HCT116 (cell line): ENCODE results near the gene TSPAN11. TPM values are rescaled to one million over a fixed set of nuclear protein-coding genes. Genes with fewer than 3 reads are reported as not detected.

Experiments
- ATAC-seq: fragments of 200-7000 bp; cut with Tn5 transposase; 2 replicates; pipeline ENCODE4 v1.9.1; 2020; ENCODE audit warnings: mild to moderate bottlenecking, moderate library complexity
- BruUV-seq: library from RNA; stranded (reverse); fragments of 400-500 nt; replicated peaks from 2 replicates; lab custom pipeline; 2021; lab: Mats Ljungman, UMichigan
- CTCF ChIA-PET: fragments of 300-600 bp; sonication (Branson Sonifier 250); formaldehyde crosslinking; loops from one replicate; lab custom pipeline; 2021; ENCODE audit warnings: antibody characterized with exemption; lab: Charles Lee
- POLR2A ChIA-PET: fragments of 300-600, 350-600 bp; sonication (Branson Sonifier 250); formaldehyde crosslinking; loops from one replicate; lab custom pipeline; 2021; ENCODE audit warnings: antibody characterized with exemption; lab: Charles Lee
- RAD21 ChIA-PET, 2 experiments: fragments of 300-600 bp; sonication (Branson Sonifier 250); formaldehyde crosslinking; loops; one replicate each; lab custom pipeline; 2023; ENCODE audit warnings: low total read pairs in 2 of 2; ENCODE audit not compliant: uncharacterized antibody in 2 of 2, unreplicated experiment in 2 of 2, low non-redundant PET in 1 of 2; lab: Charles Lee
- DNase-seq: peaks from one replicate; pipeline ENCODE4 v3.0.0-alpha.2; 2010; ENCODE audit warnings: low read depth, low spot score
- H2AFZ ChIP-seq: fragments of 200-600 bp; shearing (Covaris generic), sonication (generic); 2 replicates; pipeline ENCODE4 v1.6.1; 2017; ENCODE audit warnings: low read depth, mixed run types, mixed read lengths, antibody characterized with exemption, low read length; ENCODE audit not compliant: poor library complexity, severe bottlenecking
- H3K27ac ChIP-seq: 2 replicates; pipeline ENCODE4 v1.5.1; 2012; ENCODE audit warnings: low read depth, low read length
- H3K27me3 ChIP-seq: fragments of 200-600 bp; sonication (generic); 2 replicates; pipeline ENCODE4 v1.6.1; 2016; ENCODE audit warnings: mixed run types, low read length, mixed read lengths; ENCODE audit not compliant: insufficient read depth
- H3K36me3 ChIP-seq, 2 experiments: fragments of 200-500 bp in 1 of 2; fragments of 200-600 bp in 1 of 2; sonication (Bioruptor generic) in 1 of 2; sonication (generic) in 1 of 2; 2 replicates each; pipeline versions ENCODE4 v1.5.1 to v1.6.1; 2014 to 2016; ENCODE audit warnings: low read length in 2 of 2, inconsistent platforms in 1 of 2, mixed read lengths in 1 of 2, mixed run types in 1 of 2; ENCODE audit not compliant: insufficient read depth in 2 of 2, control insufficient read depth in 1 of 2
- H3K4me1 ChIP-seq, 2 experiments: fragments of 200-600 bp in 1 of 2; sonication (generic) in 1 of 2; 2 replicates each; pipeline versions ENCODE4 v1.5.1 to v1.6.1; 2012 to 2017; ENCODE audit warnings: low read length in 2 of 2, inconsistent platforms in 1 of 2, mild to moderate bottlenecking in 1 of 2, mixed read lengths in 1 of 2, mixed run types in 1 of 2, moderate library complexity in 1 of 2; ENCODE audit not compliant: insufficient read depth in 2 of 2, control insufficient read depth in 1 of 2
- H3K4me2 ChIP-seq: fragments of 200-600 bp; sonication (generic); 2 replicates; pipeline ENCODE4 v1.6.1; 2017; ENCODE audit warnings: mixed run types, low read length, mixed read lengths
- H3K4me3 ChIP-seq, 2 experiments: fragments of 200-600 bp in 1 of 2; sonication (generic) in 1 of 2; replicated peaks in 1 of 2; 2 replicates each; pipeline ENCODE4 v1.5.1; 2011 to 2016; ENCODE audit warnings: low read length in 2 of 2, control low read depth in 1 of 2, low read depth in 1 of 2, mild to moderate bottlenecking in 1 of 2, mixed read lengths in 1 of 2, mixed run types in 1 of 2
- H3K79me2 ChIP-seq: fragments of 200-600 bp; sonication (generic); 2 replicates; pipeline ENCODE4 v1.6.1; 2017; ENCODE audit warnings: mild to moderate bottlenecking, mixed run types, low read length, moderate library complexity, mixed read lengths; ENCODE audit not compliant: insufficient read depth
- H3K9ac ChIP-seq: fragments of 200-600 bp; sonication (generic); 2 replicates; pipeline ENCODE4 v1.6.1; 2016; ENCODE audit warnings: low read length, mixed read lengths
- H3K9me2 ChIP-seq: fragments of 200-600 bp; sonication (generic), shearing (Covaris generic); 2 replicates; pipeline ENCODE4 v1.6.1; 2017; ENCODE audit warnings: mixed run types, mild to moderate bottlenecking, moderate library complexity; ENCODE audit not compliant: insufficient read depth
- H3K9me3 ChIP-seq, 2 experiments: fragments of 200-500 bp in 1 of 2; fragments of 200-600 bp in 1 of 2; sonication (Bioruptor generic) in 1 of 2; sonication (generic) in 1 of 2; 2 replicates each; pipeline ENCODE4 v1.6.1; 2014 to 2017; ENCODE audit warnings: low read length in 2 of 2, mixed read lengths in 2 of 2, inconsistent platforms in 1 of 2, low read depth in 1 of 2, mild to moderate bottlenecking in 1 of 2, mixed run types in 1 of 2, moderate library complexity in 1 of 2; ENCODE audit not compliant: control insufficient read depth in 1 of 2, insufficient read depth in 1 of 2
- H4K20me1 ChIP-seq: fragments of 200-600 bp; sonication (generic), shearing (Covaris generic); 2 replicates; pipeline ENCODE4 v1.6.1; 2017; ENCODE audit warnings: mixed run types, mild to moderate bottlenecking, moderate library complexity; ENCODE audit not compliant: insufficient read depth
- ATF3 ChIP-seq: IDR thresholded peaks from 2 replicates; pipeline ENCODE4 v1.6.1; 2012
- CBX3 ChIP-seq: IDR thresholded peaks from 2 replicates; pipeline ENCODE4 v1.6.1; 2012; ENCODE audit warnings: low read depth
- EGR1 ChIP-seq: IDR thresholded peaks from 2 replicates; pipeline ENCODE4 v1.6.1; 2012; ENCODE audit warnings: low read depth
- ELF1 ChIP-seq: IDR thresholded peaks from 2 replicates; pipeline ENCODE4 v1.6.1; 2012; ENCODE audit warnings: low read depth, borderline replicate concordance
- EZH2 ChIP-seq: fragments of 200-600 bp; sonication (generic); IDR thresholded peaks from 2 replicates; pipeline ENCODE4 v1.6.1; 2017; ENCODE audit warnings: antibody characterized with exemption, mixed run types
- EZH2phosphoT487 ChIP-seq: fragments of 200-600 bp; IDR thresholded peaks from 2 replicates; pipeline ENCODE4 v1.6.1; 2018; ENCODE audit warnings: antibody characterized with exemption, borderline replicate concordance
- FOSL1 ChIP-seq: IDR thresholded peaks from 2 replicates; pipeline ENCODE4 v1.6.1; 2012; ENCODE audit warnings: low read depth
- JUND ChIP-seq: IDR thresholded peaks from 2 replicates; pipeline ENCODE4 v1.6.1; 2012
- MAX ChIP-seq: IDR thresholded peaks from 2 replicates; pipeline ENCODE4 v1.6.1; 2012
- POLR2AphosphoS5 ChIP-seq: IDR thresholded peaks from 2 replicates; pipeline ENCODE4 v1.6.1; 2011; ENCODE audit warnings: mild to moderate bottlenecking, low read depth, low read length, moderate library complexity
- REST ChIP-seq: IDR thresholded peaks from 2 replicates; pipeline ENCODE4 v1.6.1; 2012; ENCODE audit warnings: low read depth
- SIN3A ChIP-seq: IDR thresholded peaks from 2 replicates; pipeline ENCODE4 v1.6.1; 2012; ENCODE audit warnings: low read depth
- SP1 ChIP-seq: IDR thresholded peaks from 2 replicates; pipeline ENCODE4 v1.6.1; 2012; ENCODE audit warnings: low read depth
- SRF ChIP-seq: IDR thresholded peaks from 2 replicates; pipeline ENCODE4 v1.6.1; 2012; ENCODE audit warnings: low read depth
- TCF7L2 ChIP-seq: IDR thresholded peaks from 2 replicates; pipeline ENCODE4 v1.7.0; 2011; ENCODE audit warnings: borderline replicate concordance, inconsistent platforms; ENCODE audit not compliant: insufficient read depth, insufficient read length; ENCODE audit errors: extremely low read depth
- ZFX ChIP-seq: fragments of 450-650 bp; IDR thresholded peaks from 2 replicates; pipeline ENCODE4 v1.6.1; 2017
- ZNF274 ChIP-seq: fragments of 200-500 bp; sonication (Bioruptor generic); IDR thresholded peaks from 2 replicates; pipeline ENCODE4 v1.6.1; 2014; ENCODE audit warnings: mild to moderate bottlenecking, low read depth, low read length, inconsistent platforms
- intact Hi-C: fragments of 100-400 bp; cut with micrococcal nuclease; formaldehyde crosslinking; loops from 2 replicates; pipeline ENCODE4 v1.10.0; 2022
- total RNA-seq: library from RNA; stranded (reverse); gene quantifications from one replicate; pipeline ENCODE4 v1.2.1, GENCODE V29; 2021; ENCODE audit not compliant: unreplicated experiment

The TSPAN11 gene
- total RNA-seq, 1 experiment from 2014 or later, result not detected

- H4K20me1 ChIP-seq, result no peaks in the 10 kb centered on the region
- BruUV-seq, result no TSS peak
- ChIA-PET RAD21 (no interaction called here), POLR2A (no interaction called here), CTCF (no interaction called here)
- no peaks in the 10 kb centered on the region for H3K4me1 ChIP-seq
- peaks cover 8% of the 10 kb centered on the region; the same call in 1 of the 2 replicates for H3K27me3 ChIP-seq
- H3K9ac ChIP-seq, result no peak overlapping the region
- TF ChIP-seq TCF7L2 (no peak), ZFX (no peak), MAX (no peak), JUND (no peak), SIN3A (no peak), ELF1 (no peak)
- intact Hi-C loops, result no loop called here
- H3K9me3 ChIP-seq, result no peaks in the 10 kb centered on the region
- H3K9me2 ChIP-seq, result no peaks in the 10 kb centered on the region
- H3K36me3 ChIP-seq, result no peaks in the 10 kb centered on the region
- no peak for ATAC-seq
- DNase-seq, result no peak
- no peak overlapping the region for H2AFZ ChIP-seq
- H3K79me2 ChIP-seq, result no peaks in the 10 kb centered on the region
- no peak overlapping the region for H3K4me2 ChIP-seq
- H3K27ac ChIP-seq, result no peak overlapping the region
- H3K4me3 ChIP-seq, result no peak overlapping the region
Observed at GRCh38 chr12:30977537-30978349, 51.2 kb downstream of the TSPAN11 start.

- Histone ChIP-seq H3K27me3 (no peaks in the 10 kb centered on the region; the same call in 1 of the 2 replicates), H3K4me1 (no peaks in the 10 kb centered on the region), H3K9me2 (no peaks in the 10 kb centered on the region), H3K27ac (no peak overlapping the region), H4K20me1 (no peaks in the 10 kb centered on the region), H3K9me3 (no peaks in the 10 kb centered on the region), H3K79me2 (no peaks in the 10 kb centered on the region), H3K9ac (no peak overlapping the region), H3K4me3 (no peak overlapping the region), H2AFZ (no peak overlapping the region), H3K4me2 (no peak overlapping the region), H3K36me3 (no peaks in the 10 kb centered on the region)
- intact Hi-C loops, result no loop called here
- no peak for ATAC-seq
- TF ChIP-seq ELF1 (no peak), SRF (no peak), EZH2phosphoT487 (no peak), JUND (no peak), REST (no peak), ZNF274 (no peak), CBX3 (no peak), EZH2 (no peak), FOSL1 (no peak), POLR2AphosphoS5 (no peak), EGR1 (no peak), ATF3 (no peak), SP1 (no peak)
- POLR2A ChIA-PET, result no interaction called here
- DNase-seq, result no peak
- RAD21 ChIA-PET, result no interaction called here
- CTCF ChIA-PET, result no interaction called here
- BruUV-seq, result no TSS peak
Observed at GRCh38 chr12:30978639-30979038, 52.1 kb downstream of the TSPAN11 start.
